ENCODE results near the gene ALAS1.
A peak's percentile ranks its signal among the peaks of the same experiment; 100 is the strongest.

ALAS1 gene

GRCh38 chr3:52231502-52232278, 33.7 kb downstream of the ALAS1 start (continued):
- TF ChIP-seq ZFHX2 (tag by site-specific recombination; conservative IDR thresholded peaks at IDR 0.05), result no peak
- no peak for TF ChIP-seq ZNF571 (tag by site-specific recombination; IDR thresholded peaks at IDR 0.05)
- TF ChIP-seq HOXD13 (CRISPR knock-in tag; IDR thresholded peaks at IDR 0.05; ENCODE audit: borderline replicate concordance), result no peak
- no peak for TF ChIP-seq ZNF121 (tag by site-specific recombination; IDR thresholded peaks at IDR 0.05)
- no peak for TF ChIP-seq ZNF544 (tag by site-specific recombination; IDR thresholded peaks at IDR 0.05)
- no peak for TF ChIP-seq ZNF426 (tag by site-specific recombination; IDR thresholded peaks at IDR 0.05)
- TF ChIP-seq CTCF (tag by site-specific recombination; IDR thresholded peaks at IDR 0.05), result peak; percentile 87
- TF ChIP-seq ZNF202 (tag by site-specific recombination; IDR thresholded peaks at IDR 0.05; ENCODE audit: borderline replicate concordance), result no peak
- no peak for TF ChIP-seq ZNF560 (tag by site-specific recombination; IDR thresholded peaks at IDR 0.05; ENCODE audit: borderline replicate concordance)
- no peak for TF ChIP-seq ZNF530 (tag by site-specific recombination; IDR thresholded peaks at IDR 0.05; ENCODE audit: low read depth)
- no peak for TF ChIP-seq ZNF366 (tag by site-specific recombination; conservative IDR thresholded peaks at IDR 0.05)

- POLR2A ChIA-PET, result interaction anchor here (1.0 kb wide), 1 partner anchor 11 kb away, joined by 3 read pairs; no protein-coding TSS in a partner anchor
- Histone ChIP-seq H3K9me3 (ENCODE audit: control insufficient read depth, insufficient read depth, low read depth, low read length) (no peaks in the 10 kb centered on the region), H3K4me3 (ENCODE audit: low read depth, low read length) (no peak overlapping the region), H3K36me3 (ENCODE audit: control insufficient read depth in 2 of 2, insufficient read depth in 1 of 2, low read length in 2 of 2) (peaks cover 0 to 44% of the 10 kb centered on the region in 2 experiments; a peak in 1 of 3 replicates), H3K27ac (ENCODE audit: extremely low read depth, low read depth, low read length) (no peak overlapping the region), H3K4me1 (ENCODE audit: control insufficient read depth, insufficient read depth, low read length) (no peaks in the 10 kb centered on the region)
- CTCF ChIA-PET, result interaction anchor here (0.7 to 3.4 kb wide), 11 partner anchors 9 to 1568 kb away, joined by 3 to 44 read pairs (median 4); partner anchors contain the start of gene GLYCTK
- TF ChIP-seq ZNF266 (tag by site-specific recombination; IDR thresholded peaks at IDR 0.05; ENCODE audit: low read depth), result no peak
- no peak for TF ChIP-seq ZNF155 (tag by site-specific recombination; IDR thresholded peaks at IDR 0.05)
- no peak for TF ChIP-seq ZNF121 (tag by site-specific recombination; IDR thresholded peaks at IDR 0.05)
- no peak for TF ChIP-seq ZSCAN16 (tag by site-specific recombination; IDR thresholded peaks at IDR 0.05)
- no peak for TF ChIP-seq ZNF19 (tag by site-specific recombination; IDR thresholded peaks at IDR 0.05; ENCODE audit: low read depth)
- no peak for TF ChIP-seq ZFHX2 (tag by site-specific recombination; conservative IDR thresholded peaks at IDR 0.05)
- TF ChIP-seq CTCF (tag by site-specific recombination; IDR thresholded peaks at IDR 0.05), result 0 out of 2 replicates have a peak, but pooled peaks have one; percentile 24
- TF ChIP-seq ZFP3 (tag by site-specific recombination; IDR thresholded peaks at IDR 0.05; ENCODE audit: low read depth), result no peak
- no peak for TF ChIP-seq ATF2 (tag by site-specific recombination; IDR thresholded peaks at IDR 0.05; ENCODE audit: low read depth)
- TF ChIP-seq KLF8 (tag by site-specific recombination; IDR thresholded peaks at IDR 0.05), result no peak
- no peak for TF ChIP-seq ZNF37A (tag by site-specific recombination; IDR thresholded peaks at IDR 0.05)
- TF ChIP-seq ZNF324 (tag by site-specific recombination; IDR thresholded peaks at IDR 0.05), result no peak
- no peak for TF ChIP-seq ZBTB8A (tag by site-specific recombination; IDR thresholded peaks at IDR 0.05)
- no peak for TF ChIP-seq ZNF292 (tag by site-specific recombination; IDR thresholded peaks at IDR 0.05; ENCODE audit: borderline replicate concordance, low read depth)
- TF ChIP-seq ZNF391 (tag by site-specific recombination; IDR thresholded peaks at IDR 0.05; ENCODE audit: borderline replicate concordance, low read depth), result no peak
- TF ChIP-seq ZNF600 (tag by site-specific recombination; IDR thresholded peaks at IDR 0.05), result peak; percentile 38; the same call in 1 of the 2 replicates
- TF ChIP-seq YY1 (tag by site-specific recombination; IDR thresholded peaks at IDR 0.05), result no peak
- peak; percentile 32; the same call in 1 of the 2 replicates for TF ChIP-seq GLIS2 (tag by site-specific recombination; IDR thresholded peaks at IDR 0.05)
- no peak for TF ChIP-seq PBX3 (CRISPR knock-in tag; IDR thresholded peaks at IDR 0.05)
- TF ChIP-seq ZNF654 (tag by site-specific recombination; IDR thresholded peaks at IDR 0.05; ENCODE audit: low read depth), result peak; percentile 66
- TF ChIP-seq KLF7 (tag by site-specific recombination; IDR thresholded peaks at IDR 0.05; ENCODE audit: borderline replicate concordance), result no peak
Measured at GRCh38 chr3:52232279-52233107, 34.5 kb downstream of the ALAS1 start.
